Raji (cell line): ENCODE measurements around the gene FIGNL2.

Experiments
- POLR2A ChIP-seq: IDR thresholded peaks from 2 replicates; pipeline ENCODE4 v1.6.1; 2011; ENCODE audit warnings: low read depth, low read length, control low read depth; ENCODE audit not compliant: insufficient read depth

Gene FIGNL2

GRCh38 chr12:51865757-51866270 lies 17.3 kb upstream of the FIGNL2 start:
- no peak for TF ChIP-seq POLR2A

DNA sequence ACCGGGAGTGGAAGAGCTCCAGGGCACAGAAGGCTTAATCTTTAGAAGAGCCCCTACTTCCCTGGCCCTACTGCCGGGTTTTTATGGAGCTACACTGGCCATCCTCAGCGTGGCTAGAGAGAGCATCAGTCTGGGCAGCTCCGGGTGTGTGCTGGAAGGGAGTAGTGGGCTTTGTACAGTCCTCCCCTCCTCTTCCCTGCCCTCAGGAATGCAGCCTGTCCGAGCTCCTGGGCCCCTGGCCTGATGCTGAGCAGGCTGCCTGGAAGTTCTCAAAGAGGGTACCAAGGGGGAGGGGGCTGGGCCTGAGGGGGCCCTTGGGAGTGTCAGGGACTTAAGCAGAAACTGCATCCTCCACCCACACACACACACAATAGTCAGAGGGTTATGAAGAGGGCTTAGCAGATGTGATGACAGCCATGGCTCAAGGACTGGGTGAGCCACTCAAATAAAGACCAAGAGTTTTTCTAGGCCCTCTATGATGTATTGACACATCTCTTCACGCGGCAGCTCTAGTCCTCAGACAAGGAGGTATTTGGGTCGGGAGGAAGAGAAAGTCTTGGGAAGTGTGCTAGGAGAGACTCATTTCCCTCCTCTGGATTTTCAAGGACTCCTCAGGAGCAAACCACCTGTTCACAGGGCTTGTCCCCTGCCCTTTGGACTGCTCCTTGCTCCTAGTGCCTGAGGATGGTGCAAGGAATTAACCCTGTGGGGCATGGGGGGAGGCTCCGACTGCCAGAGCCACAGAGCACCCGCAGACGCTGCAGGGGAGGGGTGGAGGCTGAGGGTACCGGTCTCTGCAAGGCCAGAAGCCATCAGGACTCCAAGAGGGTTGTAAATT lies 16.5 kb upstream of the FIGNL2 start:
- no peak for TF ChIP-seq POLR2A

GRCh38 chr12:51863933-51864832 lies 15.7 kb upstream of the FIGNL2 start:
- no peak for TF ChIP-seq POLR2A

- no peak for TF ChIP-seq POLR2A
Measured at GRCh38 chr12:51863363-51863932, 14.9 kb upstream of the FIGNL2 start.

DNA sequence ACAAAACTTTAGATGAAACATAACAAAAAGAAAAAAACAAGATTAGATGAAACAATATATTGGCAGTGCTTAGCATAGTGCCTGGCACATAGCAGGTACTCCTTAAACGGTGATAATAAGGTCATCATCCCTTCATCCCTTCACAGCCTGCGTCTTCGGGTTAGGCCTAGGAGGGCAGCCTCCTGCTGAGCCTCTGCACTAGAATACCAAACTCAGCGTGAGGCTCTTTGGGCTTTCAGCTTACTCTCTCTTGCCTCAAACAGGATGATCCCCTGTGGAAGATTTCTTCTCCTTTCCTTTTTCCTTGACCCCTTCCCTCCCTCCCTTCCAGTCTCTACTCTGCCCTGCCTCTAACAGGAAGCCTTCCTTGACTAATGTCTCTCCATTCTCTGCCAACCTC lies 14.4 kb upstream of the FIGNL2 start:
- TF ChIP-seq POLR2A = no peak

- TF ChIP-seq POLR2A = no peak
Measured at GRCh38 chr12:51860986-51861385, 12.5 kb upstream of the FIGNL2 start.

- TF ChIP-seq POLR2A = no peak
Measured at GRCh38 chr12:51855586-51856428, 7.3 kb upstream of the FIGNL2 start.

DNA sequence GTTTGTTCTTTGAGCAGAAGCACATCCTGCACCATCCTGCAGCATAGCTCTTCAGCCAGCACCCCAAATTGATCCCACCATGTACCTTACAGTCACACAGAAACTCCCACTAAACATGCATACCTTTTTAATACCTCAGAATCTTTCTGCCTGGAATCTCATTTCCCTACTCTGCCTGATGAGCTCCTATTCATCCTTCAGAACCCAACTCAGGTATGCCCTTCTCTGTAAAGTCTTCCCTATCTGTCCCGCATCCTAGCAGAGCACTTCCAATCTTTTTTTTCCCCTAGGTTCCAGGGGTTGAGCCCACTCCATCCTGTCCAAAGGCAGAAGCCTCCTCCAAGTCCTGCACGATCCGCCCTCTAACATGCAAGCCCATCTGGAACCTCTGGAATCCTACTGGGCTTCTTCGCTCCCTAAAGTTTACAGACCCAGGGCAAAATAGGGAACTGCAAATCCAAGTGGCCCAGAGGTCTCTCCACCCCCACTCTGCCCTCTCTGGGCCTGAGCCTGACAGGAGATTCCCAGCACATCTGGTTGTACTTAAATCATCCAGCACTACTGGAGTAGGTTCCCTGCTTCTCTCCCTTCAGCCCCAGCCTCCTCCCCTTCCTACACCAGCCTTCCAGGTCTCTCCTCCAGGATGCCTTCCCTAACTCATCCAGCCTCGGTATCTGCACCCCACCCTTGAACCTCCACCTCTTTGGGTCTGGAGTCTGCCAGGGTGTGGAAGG lies 4.1 kb upstream of the FIGNL2 start:
- no peak for TF ChIP-seq POLR2A

DNA sequence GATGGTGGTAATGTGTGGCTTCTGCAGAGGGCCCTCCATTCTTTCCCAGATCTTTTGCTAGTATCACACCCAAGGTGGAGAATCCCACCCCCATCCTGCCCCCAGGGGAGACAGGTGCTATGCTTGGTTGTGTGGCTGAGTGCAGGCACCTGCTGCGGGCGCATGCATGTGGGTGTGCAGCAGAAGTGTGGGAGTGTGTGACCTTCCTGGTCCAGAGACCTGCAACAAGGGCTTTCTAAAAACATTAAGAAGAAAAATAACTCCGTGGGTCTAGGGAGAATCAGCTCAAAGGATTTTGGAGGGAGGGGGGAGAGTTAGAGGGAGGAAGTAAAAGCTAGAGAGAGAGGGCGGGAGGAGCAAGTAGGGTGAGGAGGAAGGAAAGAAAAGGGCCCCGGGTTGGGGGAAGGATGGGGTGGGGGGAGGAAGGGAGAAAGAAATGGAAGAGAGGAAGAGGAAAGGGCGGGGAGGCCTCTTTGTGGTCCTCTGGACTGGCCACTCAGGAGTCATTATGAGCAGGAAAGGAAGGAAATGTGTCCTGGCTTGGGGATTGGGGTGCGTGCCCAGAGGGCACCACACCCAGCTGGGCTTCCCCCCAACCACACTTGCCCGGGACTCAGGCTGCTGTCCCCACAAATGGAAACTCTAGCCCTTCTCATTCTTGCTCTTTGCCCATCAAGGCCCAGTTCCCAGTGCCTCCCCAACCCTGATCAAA lies 3.1 kb upstream of the FIGNL2 start:
- no peak for TF ChIP-seq POLR2A

- TF ChIP-seq POLR2A = no peak
Measured at GRCh38 chr12:51850965-51851299, 2.4 kb upstream of the FIGNL2 start.

DNA sequence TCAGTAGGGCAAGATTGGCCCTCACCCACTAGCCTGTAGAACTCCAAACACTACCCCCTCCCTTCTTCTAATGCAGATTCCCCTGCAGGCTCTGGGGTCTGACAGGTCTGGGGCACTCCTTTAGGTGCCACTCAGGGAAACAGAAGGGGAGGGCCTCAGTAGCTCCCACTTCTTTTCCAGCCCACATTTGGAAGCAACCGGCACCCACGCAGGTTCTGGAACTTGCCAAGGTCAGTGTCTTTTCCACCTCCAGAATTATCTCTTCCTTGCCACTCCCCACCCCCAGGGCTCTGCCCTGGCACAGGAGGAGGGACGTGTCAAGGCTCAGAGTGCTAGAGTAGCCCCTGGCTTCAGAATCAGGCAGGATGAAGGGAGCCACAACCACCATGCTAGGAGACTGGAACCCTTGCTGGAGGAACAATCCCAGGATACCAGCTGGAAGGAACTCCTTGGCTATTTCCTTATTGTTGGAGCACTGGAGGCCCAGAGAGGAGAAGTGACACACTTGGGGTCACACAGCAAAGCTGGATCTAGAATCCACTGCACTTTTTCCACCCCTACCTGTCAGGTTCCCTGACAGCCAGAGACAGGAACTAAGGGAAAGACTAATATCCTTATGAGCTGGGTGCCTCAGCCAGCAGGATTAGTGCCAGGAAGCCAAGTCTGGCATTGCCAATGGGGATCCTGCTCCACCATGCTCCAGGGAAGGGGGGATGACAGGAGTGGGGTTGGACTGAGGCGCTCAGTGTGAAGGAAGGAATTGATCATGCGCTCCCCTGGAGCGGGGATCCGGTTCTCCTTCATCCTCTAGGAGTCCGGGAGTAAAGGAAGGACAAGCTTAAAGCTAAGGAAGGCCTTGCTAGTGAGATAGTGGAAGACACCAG lies 1.8 kb upstream of the FIGNL2 start:
- no peak for TF ChIP-seq POLR2A
